HG03108 (cell line): ENCODE data around the gene HIF1A.
"Not testable (repeated sequence)": the region's sequence is repeated elsewhere in the genome, so short reads cannot be mapped to it uniquely, and the experiment has no call there.

Experiments
- ATAC-seq: cut with Tn5 transposase; IDR thresholded peaks from one replicate; pipeline ENCODE4 v1.9.1; 2021; ENCODE audit warnings: moderate library complexity; ENCODE audit not compliant: unreplicated experiment

HIF1A gene

DNA sequence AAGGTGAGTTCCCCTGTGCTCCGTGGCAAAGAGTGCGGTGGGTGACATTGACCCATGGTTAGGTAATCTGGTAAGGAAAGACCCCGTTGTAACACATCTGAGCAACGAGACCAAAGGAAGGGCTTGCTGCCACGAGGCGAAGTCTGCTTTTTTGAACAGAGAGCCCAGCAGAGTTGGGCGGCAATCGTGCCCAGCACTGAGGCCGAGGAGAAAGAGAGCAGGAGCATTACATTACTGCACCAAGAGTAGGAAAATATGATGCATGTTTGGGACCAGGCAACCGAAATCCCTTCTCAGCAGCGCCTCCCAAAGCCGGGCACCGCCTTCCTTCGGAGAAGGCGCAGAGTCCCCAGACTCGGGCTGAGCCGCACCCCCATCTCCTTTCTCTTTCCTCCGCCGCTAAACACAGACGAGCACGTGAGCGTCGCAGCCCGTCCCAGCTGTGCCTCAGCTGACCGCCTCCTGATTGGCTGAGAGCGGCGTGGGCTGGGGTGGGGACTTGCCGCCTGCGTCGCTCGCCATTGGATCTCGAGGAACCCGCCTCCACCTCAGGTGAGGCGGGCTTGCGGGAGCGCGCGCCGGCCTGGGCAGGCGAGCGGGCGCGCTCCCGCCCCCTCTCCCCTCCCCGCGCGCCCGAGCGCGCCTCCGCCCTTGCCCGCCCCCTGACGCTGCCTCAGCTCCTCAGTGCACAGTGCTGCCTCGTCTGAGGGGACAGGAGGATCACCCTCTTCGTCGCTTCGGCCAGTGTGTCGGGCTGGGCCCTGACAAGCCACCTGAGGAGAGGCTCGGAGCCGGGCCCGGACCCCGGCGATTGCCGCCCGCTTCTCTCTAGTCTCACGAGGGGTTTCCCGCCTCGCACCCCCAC, at the start of gene HIF1A:
Gene HIF1A, plus strand, starts transcription at position 684 of the 865 bp plus-strand sequence. CDS start 292 bp downstream, outside the sequence.
- ATAC-seq, result peak; percentile 91

DNA sequence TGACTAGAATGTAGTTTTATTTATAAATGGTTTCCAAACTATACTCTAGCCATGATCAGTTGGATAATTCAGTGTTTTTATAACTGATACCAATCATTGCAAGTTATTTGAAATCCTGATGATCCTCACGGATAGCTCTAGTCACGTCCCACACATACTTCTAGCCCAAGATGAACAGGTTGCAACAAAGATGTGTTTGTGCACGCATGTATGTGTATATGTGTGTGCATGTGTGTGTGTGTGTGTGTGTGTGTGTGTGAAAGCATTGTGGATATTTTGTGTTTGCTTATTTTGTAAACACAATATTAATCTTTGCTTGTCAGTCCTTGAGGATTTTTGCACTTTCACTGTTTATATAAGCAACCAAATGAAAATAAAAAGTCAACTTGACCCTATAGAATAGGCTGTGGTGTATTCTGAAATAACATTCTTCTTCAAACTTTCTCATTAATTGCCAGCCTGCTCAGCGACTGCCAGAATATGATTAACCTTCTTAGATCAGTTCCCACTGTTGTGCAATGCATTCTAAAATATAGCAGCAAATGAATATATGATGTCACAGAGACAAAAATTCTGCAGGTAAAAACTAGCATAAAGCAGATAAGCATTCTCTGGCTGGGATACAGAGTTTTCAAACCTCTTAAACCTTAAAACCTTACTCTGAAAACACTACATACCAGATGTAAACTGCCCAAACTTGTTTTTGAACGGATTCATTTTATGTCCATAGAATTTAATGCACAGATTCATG, 48.8 kb upstream of the HIF1A start:
- no peak for ATAC-seq

DNA sequence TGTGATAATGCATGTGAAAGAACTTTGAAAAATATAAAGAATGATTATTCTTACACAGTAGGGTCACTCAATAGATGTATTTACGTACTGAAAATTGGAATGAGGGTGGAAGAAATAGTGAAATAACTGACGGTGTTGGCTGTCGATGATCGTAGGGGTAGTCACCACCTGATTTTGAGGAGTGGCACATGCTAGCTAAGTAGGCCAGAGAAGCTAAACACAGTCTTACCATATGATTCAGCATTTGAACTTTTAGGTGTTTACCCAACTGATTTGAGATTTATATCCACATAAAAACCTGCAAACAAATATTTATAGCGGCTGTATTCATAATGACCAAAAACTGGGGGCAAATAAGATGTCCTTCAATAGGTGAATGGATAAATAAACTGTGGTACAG, 47.6 kb upstream of the HIF1A start:
- no peak for ATAC-seq

DNA sequence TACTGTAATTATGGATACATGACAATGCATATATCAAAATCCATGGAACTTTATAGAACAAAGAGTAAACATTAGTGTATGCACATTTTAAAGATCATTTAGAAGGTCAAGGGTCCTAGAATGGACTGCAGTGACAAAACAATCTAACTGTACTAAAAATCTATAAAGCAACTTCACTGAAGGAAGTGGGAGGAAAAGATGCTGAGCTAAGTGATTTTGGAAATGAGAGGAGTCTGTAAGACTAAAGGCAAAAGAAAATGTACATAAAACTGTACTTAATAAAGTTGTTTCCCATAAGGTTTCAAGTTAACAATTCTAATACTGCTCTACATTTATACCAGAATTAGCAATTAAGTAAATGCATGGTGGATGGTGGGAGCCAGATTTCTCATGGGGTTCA, 46.9 kb upstream of the HIF1A start:
- no peak for ATAC-seq

DNA sequence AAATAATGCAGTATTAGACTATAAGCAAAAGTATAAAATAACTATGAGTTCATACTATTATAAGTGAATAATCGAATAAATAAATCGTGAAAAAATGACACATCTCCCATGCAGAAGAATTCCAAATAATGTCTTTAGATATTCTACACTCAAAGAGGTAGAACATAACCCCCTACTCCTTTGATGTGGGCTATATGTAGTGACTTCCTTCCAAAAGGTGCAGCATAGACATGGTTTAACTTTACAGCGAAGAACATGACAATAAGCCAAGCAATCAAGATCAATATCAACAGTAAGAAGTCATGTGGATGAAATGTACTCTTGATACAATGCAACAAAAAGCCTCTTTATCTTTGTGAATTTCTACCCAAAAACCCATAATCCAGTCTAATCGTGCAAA, 46.0 kb upstream of the HIF1A start:
- no peak for ATAC-seq

DNA sequence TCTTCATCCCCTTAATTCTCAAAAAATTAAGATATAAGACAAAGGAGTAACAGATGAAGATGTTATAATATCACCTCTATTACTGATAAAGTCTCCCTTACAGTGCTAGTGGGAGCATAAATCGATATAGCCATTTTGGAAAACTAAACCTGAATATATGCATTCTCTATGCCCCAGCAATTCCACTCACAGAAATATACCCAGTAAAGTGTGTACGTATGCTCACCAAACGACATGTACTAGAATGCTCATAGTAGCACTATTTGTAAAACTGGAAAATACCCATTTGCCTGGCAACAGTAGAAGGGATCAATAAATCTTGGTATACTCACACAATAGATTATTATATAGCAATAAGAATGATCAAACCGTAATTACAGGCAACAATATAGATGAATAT, 44.0 kb upstream of the HIF1A start:
- ATAC-seq, result no peak

DNA sequence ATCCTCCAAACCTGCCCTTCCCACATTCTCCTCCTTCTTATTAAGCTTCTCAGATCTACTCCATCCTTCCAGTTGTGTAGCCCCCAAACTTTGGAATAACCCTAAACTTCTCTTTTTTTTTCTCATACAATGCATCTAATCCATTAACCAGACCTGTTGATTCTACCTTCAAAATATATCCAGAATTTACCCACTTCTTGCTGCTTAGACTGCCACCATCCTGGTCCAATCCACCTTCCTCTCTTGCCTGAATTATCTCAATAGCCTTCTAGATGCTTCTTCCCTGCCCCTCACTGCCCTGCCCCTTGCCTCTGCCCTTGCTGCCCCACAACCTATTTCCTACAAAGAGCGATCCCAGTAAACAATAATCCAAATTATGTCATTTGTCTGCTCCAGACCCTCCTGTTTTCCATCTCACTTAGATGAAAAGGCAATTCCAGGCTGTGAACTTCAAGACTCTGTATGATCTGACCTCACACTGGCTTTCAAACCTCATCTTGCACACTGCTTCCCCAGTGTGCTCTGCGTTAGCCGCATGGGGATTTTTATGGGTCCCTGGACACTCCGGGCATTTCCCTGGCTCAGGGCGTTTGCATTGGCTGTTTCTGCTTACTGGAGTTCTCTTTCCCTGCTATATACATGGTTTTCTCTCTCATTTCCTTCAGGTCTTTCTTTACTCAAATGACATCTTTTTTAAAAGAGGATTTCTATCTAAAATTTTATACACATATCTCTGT, 42.6 kb upstream of the HIF1A start:
- no peak for ATAC-seq

DNA sequence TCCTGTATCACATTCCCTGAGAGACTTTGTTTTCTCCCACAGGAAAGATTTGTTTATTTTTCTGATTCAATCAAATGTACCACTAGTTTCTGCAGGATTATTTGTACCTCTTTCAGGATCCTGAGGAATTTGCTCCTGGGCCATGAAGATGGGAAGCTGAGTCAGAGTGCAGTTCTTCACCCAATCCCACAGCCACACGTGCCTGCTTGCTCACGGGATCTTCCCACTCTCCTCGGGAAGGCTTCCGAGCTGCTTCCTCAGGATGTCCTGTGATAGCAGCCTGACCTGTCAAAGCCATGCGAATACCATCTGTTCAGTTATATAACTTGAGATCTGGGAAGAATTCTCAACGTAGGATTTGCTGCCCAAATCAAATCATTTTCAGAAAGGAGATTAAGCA, 41.8 kb upstream of the HIF1A start:
- no peak for ATAC-seq

DNA sequence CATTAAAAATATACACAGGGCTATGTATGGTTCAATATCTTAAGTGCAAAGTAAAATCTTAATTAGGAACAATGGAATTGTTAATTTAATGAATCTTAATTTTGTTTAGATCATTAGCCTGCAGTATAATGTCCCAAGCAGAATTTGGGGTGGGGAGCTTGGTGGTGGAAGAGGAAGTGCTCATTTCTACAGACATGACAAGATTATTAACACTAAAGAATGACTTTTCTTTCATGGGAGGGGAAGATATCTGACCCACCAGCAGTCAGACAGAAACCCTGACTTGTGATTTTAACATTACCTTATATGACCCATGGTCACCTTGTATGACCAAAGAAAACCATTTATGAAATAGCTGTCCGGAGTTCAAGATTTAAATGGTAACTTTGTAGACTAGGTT, 41.3 kb upstream of the HIF1A start:
- no peak for ATAC-seq

DNA sequence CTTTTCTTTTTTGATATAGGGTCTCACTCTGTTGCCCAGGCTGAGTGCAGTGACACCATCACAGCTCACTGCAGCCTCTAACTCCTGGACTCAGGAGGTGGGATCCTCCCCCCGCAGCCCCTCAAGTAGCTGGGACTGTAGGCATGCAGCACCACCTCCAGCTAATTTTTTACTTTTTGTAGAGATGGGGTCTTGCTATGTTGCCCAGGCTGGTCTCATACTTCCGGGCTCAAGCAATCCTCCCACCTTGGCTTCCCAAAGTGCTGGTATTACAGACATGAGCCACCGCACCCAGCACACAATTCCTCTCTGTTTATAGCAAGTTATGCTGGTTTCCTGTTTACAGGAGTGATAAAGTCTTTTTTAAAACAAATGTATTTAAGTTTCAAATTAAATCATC, 39.5 kb upstream of the HIF1A start:
- no peak for ATAC-seq

DNA sequence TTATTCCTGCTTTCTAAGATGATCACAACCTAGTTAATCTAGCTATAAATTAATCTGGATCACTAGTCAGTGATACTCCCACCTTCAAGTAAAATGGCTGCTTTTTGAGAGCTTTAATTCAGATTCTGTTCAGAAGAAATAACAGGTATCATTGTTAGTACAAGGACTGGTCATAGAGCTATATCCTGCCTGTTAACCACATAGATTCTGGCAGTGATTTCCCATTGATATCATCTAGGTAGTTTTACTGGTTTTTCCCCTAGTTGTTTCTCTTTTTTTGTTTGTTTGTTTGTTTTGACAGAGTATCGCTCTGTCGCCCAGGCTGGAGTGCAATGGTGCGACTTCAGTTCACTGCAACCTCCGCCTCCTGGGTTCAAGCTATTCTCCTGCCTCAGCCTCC, 39.0 kb upstream of the HIF1A start:
- no peak for ATAC-seq

DNA sequence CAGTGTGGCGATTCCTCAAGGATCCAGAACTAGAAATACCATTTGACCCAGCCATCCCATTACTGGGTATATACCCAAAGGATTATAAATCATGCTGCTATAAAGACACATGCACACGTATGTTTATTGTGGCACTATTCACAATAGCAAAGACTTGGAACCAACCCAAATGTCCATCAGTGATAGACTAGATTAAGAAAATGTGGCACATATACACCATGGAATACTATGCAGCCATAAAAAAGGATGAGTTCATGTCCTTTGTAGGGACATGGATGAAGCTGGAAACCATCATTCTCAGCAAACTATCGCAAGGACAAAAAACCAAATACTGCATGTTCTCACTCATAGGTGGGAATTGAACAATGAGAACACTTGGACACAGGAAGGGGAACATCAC, 37.2 kb upstream of the HIF1A start:
- ATAC-seq, result not testable (repeated sequence)

DNA sequence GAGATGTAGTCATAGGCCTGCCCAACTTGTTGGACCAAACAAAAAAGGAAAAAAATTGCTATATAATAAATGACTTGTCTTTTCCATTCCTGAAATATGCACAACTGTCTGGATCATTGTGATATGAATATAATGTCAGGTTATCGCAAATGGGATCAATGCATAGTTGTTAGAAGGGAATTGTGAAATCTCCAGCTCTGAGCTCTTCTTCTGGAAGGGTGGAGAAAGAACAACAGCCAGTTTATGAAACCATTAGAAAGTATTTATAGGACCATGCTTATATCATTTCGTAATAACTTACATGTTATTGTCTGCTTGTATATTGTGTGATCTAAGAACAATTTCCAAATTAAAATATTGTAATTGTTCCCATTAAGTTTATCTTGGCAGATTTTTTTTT, 35.7 kb upstream of the HIF1A start:
- no peak for ATAC-seq

DNA sequence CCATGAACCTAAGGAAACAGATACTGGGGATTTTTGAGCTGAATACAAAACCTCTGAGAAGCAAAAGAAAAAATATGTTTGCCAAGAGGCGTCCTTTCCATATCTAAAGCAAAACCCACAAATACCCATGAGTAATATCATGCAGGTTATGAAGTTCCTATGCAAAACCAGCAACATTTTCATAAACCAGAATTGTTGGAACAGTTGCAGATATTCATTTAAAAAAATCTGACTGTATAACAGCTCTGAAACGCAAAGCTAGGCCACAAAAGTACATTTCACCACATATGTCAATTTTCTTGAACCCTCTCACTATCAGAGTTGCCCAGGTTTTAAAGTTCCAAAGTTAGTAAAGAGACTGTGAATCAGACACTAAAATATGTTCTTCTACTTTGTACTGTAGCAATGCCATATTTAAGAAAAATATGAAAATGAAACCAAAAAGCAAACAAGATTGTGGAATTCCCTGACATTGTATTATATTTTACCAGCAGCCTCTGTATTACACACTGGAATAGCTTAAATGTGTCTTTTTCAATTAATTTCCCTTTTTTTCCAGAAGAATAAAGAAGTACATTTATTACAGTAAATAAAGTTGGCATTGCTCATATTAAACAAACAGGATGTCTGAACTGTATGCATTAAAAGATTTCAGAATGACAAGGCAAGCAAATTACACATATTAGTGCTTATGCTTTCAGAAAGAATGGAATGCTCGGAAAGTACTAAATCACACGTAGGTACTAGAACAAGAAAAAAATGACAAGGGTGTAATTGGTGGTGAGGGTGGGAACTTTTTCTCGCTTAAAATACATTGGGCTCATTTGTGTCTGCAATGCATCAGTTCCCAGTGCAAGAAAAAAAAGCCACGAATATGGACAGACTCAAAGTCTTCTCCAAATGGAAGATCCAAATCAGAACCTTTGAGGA, 33.6 kb upstream of the HIF1A start:
- peak; percentile 1 for ATAC-seq

DNA sequence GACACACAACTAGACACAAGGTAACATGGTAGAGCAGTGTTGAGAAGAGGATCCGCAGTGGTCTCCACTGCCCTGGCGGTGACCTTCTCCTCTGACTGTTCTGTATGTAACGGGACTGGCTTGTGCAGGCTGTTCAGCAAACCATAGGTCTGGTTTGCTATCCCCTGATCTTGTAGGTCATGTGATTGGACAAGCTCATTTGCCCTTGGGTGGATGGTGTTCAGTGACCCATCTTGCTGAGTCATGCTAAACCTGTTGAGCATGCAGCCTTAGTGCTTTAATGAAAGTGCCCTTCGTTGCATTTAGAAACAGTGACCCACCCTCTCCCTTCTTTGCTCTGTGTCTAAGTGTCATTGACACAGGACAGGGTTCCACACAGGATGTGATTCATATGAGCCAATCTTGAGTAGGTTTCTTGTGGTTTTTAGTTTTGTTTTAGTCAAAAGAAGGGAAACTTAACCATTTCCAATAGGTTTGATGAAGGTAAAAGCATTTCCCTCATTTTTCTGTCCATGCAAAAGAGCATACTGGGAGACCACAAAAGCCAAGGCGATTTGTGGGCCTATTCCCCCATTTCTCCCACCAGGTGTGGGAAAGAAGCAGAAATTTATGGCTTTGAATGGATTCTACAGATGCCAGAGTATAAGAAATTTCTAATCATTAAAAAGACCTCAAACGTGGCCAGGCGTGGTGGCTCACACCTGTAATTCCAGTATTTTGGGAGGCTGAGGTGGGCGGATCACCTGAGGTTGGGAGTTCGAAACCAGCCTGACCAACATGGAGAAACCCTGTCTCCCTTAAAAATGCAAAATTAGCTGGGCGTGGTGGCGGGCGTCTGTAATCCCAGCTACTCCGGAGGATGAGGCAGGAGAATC, 32.6 kb upstream of the HIF1A start:
- ATAC-seq, result peak; percentile 82

DNA sequence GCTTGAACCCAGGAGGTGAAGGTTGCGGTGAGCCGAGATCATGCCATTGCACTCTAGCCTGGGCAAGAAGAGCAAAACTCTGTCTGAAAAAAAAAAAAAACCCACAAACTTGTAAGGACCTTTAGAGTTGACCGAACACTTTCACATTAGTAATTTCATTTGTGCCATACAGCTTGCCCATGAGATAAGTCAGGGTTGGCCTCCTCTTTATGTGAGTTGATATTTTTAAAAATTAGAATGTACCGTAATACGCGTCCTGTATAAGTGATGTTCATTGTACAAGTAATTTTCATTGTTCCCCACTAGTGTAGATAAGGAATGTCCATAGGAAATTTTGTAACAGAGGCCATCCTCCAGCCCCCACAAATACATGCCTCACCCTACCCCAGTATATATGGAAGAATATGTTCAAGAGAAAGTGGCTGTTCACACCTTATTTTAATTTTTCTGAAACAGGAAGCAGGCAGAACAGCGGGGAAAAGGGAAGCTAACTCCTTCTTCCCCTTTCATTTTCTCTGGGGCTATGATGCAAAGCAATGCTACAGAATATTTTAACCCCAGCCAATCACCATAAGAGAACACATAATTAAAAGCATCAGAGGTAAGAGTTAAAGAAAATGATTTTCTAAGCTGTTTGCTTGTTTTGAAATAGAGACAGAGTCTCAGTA, 31.9 kb upstream of the HIF1A start:
- no peak for ATAC-seq

DNA sequence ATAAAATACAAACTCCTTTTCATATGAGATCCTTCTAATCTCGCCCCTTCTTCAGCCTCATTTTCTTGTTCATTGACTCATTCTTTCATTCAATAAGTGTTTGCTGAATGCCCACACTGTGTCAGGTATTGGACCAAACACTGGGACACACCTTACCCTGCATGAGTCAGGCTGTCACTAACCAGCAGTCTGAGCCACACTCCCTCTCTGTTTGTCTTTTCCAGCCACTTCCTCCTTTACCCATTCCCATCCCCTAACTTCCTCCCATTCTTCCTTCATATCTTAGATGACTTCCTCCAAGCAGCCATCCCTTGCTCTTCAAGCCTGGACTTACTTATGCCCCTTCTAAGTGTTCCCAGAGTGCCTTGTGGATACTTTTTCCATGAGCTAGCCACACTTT, 27.0 kb upstream of the HIF1A start:
- ATAC-seq, result no peak

DNA sequence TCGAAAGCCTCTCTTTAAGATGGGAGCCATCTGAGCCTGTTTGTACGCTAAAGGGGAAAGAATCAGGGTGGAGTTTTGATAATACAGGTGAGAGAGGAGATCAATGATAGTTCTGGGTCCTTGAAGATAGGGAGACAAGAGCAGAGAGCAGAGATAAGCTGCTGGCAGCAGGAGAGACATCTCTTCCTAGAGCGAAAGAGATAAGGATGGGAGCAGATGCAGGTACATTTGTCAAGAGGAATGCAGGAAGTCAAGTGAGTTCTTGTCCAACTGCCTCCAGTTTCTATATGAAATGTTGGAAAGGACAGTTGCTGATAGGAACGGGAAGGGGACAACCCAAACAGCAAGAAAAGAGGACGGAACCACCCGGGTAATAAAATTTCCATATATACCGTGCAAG, 24.7 kb upstream of the HIF1A start:
- ATAC-seq, result no peak

DNA sequence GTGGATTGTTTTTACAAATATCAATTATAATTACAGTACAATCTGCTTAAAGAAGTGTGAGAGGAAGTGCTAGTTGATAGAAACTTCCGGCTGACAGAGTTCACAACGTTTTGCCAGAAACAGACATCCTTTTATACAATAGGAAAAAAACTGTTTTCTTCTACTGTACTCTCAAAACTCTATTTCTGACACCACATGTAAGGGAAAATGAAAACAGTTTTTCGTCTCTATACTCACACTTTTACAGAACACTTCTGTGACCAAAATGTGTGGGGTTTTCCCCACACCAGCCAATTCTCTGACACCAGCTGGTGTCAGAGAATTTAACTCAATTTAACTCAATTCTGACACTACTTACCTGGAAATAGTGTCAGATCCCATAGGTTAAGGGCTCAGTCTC, 24.2 kb upstream of the HIF1A start:
- peak; percentile 88 for ATAC-seq
